Measurements from ENCODE around the gene PDE3A. TPM values are rescaled to one million over a fixed set of nuclear protein-coding genes. Genes with fewer than 3 reads are reported as not detected.

The PDE3A gene
- total and polyA plus RNA-seq, 2 of the 4 experiments (the other 2 are of a cell fraction), result 0.09 to 0.18 TPM

DNA sequence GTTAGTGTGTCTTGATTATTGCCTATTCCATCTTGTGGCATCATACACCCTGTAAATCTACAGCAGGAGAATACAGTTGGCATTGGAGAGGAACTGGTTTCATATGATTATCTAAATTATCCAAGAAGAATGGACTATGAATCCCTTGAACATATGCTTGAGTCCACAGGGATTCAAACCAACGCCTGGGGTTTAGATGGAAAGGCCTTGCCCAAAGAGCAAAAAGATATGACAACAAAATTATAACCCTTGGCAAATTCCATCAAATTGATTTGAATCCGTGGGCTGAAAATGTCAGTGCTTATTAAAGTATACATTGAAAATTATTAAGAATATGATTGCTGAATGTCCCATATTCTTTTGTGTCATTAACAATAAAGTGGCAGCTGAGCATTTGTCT is 108.2 kb downstream of the PDE3A start:
- ChIA-PET POLR2A (ENCODE audit: unreplicated experiment) (no interaction called here), CTCF (no interaction called here)
- H2BK15ac ChIP-seq (ENCODE audit: low read depth, low read length), result no peak overlapping the region
- intact Hi-C loops (cut with micrococcal nuclease), result no loop called here
- no peak overlapping the region for H3K27ac ChIP-seq (ENCODE audit: insufficient read depth, low read length)
- H3K4ac ChIP-seq (ENCODE audit: low read depth, low read length), result no peak overlapping the region
- H3K4me2 ChIP-seq (ENCODE audit: low read depth, low read length), result no peak overlapping the region
- no peak overlapping the region for H2BK5ac ChIP-seq (ENCODE audit: low read depth, low read length, poor library complexity, severe bottlenecking)
- no peak overlapping the region for H4K91ac ChIP-seq (ENCODE audit: insufficient read depth, low read depth, low read length)
- H2AK9ac ChIP-seq (replicated peaks; ENCODE audit: low read depth, low read length, poor library complexity), result no peak overlapping the region
- dilution Hi-C loops (cut with HindIII; ENCODE audit: low sequenced_read_pairs, unreplicated experiment), result no loop called here
- H4K5ac ChIP-seq (ENCODE audit: low read depth, low read length), result peak overlapping the region; percentile 29; the same call in 1 of the 2 replicates
- no peak overlapping the region for H3K14ac ChIP-seq (replicated peaks; ENCODE audit: low read depth, low read length)
- no TSS peak for BruUV-seq (replicated peaks)
- no peaks in the 10 kb centered on the region for H3K36me3 ChIP-seq (ENCODE audit: control insufficient read depth, insufficient read depth, low read length)
- no peak overlapping the region for H3K23ac ChIP-seq (ENCODE audit: low read depth, low read length)
- H3K9ac ChIP-seq (ENCODE audit: low read depth, low read length), result no peak overlapping the region
- no peaks in the 10 kb centered on the region for H3K79me1 ChIP-seq (ENCODE audit: low read depth in 1 of 2, low read length in 2 of 2)
- no peak overlapping the region for H2AK5ac ChIP-seq (ENCODE audit: low read depth, low read length)
- no peaks in the 10 kb centered on the region for H4K20me1 ChIP-seq (ENCODE audit: insufficient read depth, low read length)
- no CpG with 5 or more reads among the region's 2 CpGs for WGBS, 2 experiments (ENCODE audit: extremely low coverage in 2 of 2, insufficient read length in 1 of 2)
- H3K4me1 ChIP-seq (ENCODE audit: control insufficient read depth, insufficient read depth, low read length), result 0 out of 2 replicates have a peak, but pooled peaks cover 1% of the 10 kb centered on the region
- H2BK120ac ChIP-seq (ENCODE audit: low read depth, low read length), result no peak overlapping the region
- H3K18ac ChIP-seq (ENCODE audit: low read depth, low read length), result peak overlapping the region; percentile 17; the same call in 1 of the 2 replicates
- in situ Hi-C loops (cut with MboI; ENCODE audit: low sequenced_read_pairs), result no loop called here
- DNase-seq (no peak), ATAC-seq (ENCODE audit: low read depth) (no peak)
- H4K8ac ChIP-seq (ENCODE audit: low read depth in 2 of 2, low read length in 2 of 2), result no peak overlapping the region
- TF ChIP-seq NFE2L2 (IDR thresholded peaks at IDR 0.05; ENCODE audit: low read depth, low read length) (no peak), MAZ (IDR thresholded peaks at IDR 0.05; ENCODE audit: borderline replicate concordance, low read depth, low read length) (no peak)
- no peaks in the 10 kb centered on the region; the same call in 1 of the 2 replicates for H3K9me1 ChIP-seq (ENCODE audit: insufficient read depth, low read length)
- no peak overlapping the region for H2AFZ ChIP-seq (replicated peaks; ENCODE audit: low read length, poor library complexity)
- H3K56ac ChIP-seq (ENCODE audit: extremely low read depth, insufficient read depth, low read length), result no peak overlapping the region
- no peak overlapping the region for H2BK20ac ChIP-seq (ENCODE audit: low read depth, low read length)
- H3K4me3 ChIP-seq (ENCODE audit: insufficient read depth, low read depth, low read length), result no peak overlapping the region
- peaks cover 2% of the 10 kb centered on the region; the same call in 1 of the 2 replicates for H3K9me3 ChIP-seq (ENCODE audit: control insufficient read depth, insufficient read depth, low read length)
- H3K27me3 ChIP-seq (ENCODE audit: control insufficient read depth, insufficient read depth, low read length), result no peaks in the 10 kb centered on the region

Measured in IMR-90 (cell line).